GM12874 (cell line): ENCODE data around the gene IKZF3.

Source experiments
- TF ChIP-seq, protein P1 (sequence below): IDR thresholded peaks from 2 replicates; pipeline ENCODE4 v1.5.1; 2011; ENCODE audit warnings: low read depth, mild to moderate bottlenecking, control low read depth, low read length, moderate library complexity; ENCODE audit not compliant: insufficient read depth

The IKZF3 gene

DNA sequence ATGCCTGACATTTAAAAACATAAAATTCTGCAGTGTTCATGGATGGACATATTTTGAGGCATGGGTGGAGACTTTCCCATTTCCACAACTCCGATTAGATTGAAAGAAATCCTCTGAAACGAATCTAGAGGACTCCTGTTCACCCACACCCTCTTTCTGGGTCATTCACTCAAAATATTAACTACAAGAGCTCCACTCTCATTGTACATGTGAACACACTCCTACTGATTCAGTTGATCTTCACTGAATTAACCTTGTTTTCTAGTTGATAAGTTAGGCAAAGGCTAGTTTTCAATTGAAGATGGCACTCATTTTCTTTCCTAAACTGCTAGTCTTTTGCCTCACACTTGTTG, 82.3 kb downstream of the IKZF3 start:
- TF ChIP-seq, protein P1, sequence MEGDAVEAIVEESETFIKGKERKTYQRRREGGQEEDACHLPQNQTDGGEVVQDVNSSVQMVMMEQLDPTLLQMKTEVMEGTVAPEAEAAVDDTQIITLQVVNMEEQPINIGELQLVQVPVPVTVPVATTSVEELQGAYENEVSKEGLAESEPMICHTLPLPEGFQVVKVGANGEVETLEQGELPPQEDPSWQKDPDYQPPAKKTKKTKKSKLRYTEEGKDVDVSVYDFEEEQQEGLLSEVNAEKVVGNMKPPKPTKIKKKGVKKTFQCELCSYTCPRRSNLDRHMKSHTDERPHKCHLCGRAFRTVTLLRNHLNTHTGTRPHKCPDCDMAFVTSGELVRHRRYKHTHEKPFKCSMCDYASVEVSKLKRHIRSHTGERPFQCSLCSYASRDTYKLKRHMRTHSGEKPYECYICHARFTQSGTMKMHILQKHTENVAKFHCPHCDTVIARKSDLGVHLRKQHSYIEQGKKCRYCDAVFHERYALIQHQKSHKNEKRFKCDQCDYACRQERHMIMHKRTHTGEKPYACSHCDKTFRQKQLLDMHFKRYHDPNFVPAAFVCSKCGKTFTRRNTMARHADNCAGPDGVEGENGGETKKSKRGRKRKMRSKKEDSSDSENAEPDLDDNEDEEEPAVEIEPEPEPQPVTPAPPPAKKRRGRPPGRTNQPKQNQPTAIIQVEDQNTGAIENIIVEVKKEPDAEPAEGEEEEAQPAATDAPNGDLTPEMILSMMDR: no peak

DNA sequence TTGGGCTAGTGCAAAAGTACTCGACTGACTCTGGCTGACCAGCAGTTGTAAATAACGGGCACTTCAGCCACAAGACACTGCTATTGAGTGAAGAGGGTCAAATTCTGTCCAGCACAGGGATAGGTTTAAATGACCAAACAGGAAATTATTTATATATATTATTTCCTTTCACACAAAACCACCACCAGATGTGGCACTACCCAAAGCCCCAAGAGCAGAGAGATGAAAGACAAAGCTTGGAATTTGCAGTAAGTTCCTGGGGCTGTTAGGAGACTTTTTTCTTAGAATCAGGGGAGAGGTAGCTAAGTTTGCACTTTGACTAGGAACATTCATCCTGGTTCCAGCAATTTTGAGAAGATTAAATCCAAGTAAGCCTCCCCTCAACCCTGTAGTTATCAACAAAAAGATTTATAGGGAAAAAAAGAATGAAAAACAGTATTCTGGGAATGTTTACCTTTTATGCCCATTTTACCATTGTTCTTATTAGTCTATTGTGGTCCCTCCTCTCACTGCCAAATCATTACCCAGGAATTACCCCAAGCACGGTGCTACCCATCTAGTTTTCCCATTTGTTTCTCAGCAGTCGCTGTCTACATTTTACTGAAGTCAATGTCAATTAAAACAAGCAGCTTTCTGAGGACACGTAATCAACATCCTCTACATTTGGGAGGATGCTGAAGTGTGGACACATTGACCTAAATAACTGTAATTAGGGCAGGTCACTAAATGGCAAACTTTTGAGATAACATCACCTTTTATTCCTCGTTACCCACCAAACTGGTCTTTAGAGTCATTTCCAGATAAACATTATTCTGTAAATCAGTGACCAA, 82.9 kb downstream of the IKZF3 start:
- TF ChIP-seq, protein P1: no peak

GRCh38 chr17:39777534-39778365, 86.4 kb downstream of the IKZF3 start:
- TF ChIP-seq, protein P1: no peak

DNA sequence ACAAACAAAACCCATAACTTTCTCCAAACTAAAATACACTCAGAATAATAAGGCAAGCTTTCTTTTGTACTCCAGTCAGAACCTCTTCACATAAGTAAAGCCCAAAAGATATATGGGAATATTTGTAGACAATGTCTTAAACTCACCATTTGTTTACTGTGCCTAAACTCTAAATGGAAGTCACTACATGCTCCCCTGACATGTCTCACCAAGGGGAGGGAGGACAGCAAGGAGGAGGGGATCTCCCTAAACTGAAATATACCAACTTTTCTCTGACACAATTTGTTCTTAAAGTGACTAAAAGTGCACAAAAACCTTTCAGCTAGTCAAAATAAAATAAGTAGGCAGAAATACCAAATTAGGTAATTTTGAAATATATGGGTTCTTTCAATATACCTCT, 87.9 kb downstream of the IKZF3 start:
- TF ChIP-seq, protein P1: no peak

GRCh38 chr17:39775031-39775430, 89.1 kb downstream of the IKZF3 start:
- TF ChIP-seq, protein P1: no peak

DNA sequence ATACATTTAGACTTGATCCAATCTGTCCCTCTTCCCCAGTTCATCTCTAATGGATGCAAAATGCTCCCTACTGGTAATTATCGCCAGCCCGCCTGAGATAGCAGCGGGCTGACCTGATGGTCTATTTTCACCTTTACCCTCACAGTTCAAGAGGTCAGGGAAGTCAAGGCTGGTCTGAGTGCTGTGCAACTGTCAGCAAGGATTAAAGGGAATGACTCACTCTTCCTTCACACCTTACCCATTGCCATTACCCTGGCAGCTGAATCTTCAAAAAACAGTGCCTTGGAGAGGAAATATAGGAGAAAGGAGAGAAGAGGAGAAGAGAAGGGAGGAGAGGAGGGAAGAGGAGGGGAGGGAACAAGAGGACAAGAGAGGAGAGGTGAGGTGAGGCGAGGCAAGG, 90.1 kb downstream of the IKZF3 start:
- TF ChIP-seq, protein P1: no peak
